HepG2 (cell line): ENCODE data around the gene AKR1B15.

Source experiments
- CBX2 ChIP-seq, 2 experiments: fragments of 200-600 bp in 1 of 2; sonication (generic); formaldehyde crosslinking in 1 of 2; IDR thresholded peaks; 2 replicates each; pipeline versions ENCODE4 v1.7.0 to v1.8.1; 2018 to 2022; ENCODE audit warnings: low read depth in 2 of 2, low read length in 1 of 2, mild to moderate bottlenecking in 1 of 2, missing genetic modification reagents in 1 of 2
- EHMT2 ChIP-seq: fragments of 200-600 bp; sonication (generic); IDR thresholded peaks from 2 replicates; pipeline ENCODE4 v1.7.0; 2017; ENCODE audit warnings: antibody characterized with exemption, low read depth, low read length, borderline replicate concordance
- HMGA1 ChIP-seq: sonication (generic); formaldehyde crosslinking; conservative IDR thresholded peaks from 2 replicates; pipeline ENCODE4 v1.4.0; 2020; ENCODE audit warnings: missing genetic modification reagents
- MEF2D ChIP-seq: sonication (generic); formaldehyde crosslinking; IDR thresholded peaks from 2 replicates; pipeline ENCODE4 v1.5.1; 2020; ENCODE audit warnings: mild to moderate bottlenecking, missing genetic modification reagents
- POLR2A ChIP-seq, 2 experiments: IDR thresholded peaks; 2 replicates each; pipeline ENCODE4 v1.6.1; 2011; ENCODE audit warnings: low read depth in 2 of 2, low read length in 2 of 2, mild to moderate bottlenecking in 1 of 2, moderate library complexity in 1 of 2; ENCODE audit not compliant: insufficient read depth in 1 of 2
- POLR2AphosphoS5 ChIP-seq: IDR thresholded peaks from 2 replicates; pipeline ENCODE4 v1.6.1; 2012; ENCODE audit warnings: low read depth, low read length
- SP1 ChIP-seq, 2 experiments: fragments of 450-650 bp in 1 of 2; sonication (generic) in 1 of 2; formaldehyde crosslinking in 1 of 2; IDR thresholded peaks; 2 replicates each; pipeline versions ENCODE4 v1.4.0 to v1.6.1; 2016 to 2020; ENCODE audit warnings: missing genetic modification reagents in 1 of 2
- ZNF460 ChIP-seq: sonication (generic); formaldehyde crosslinking; IDR thresholded peaks from 2 replicates; pipeline ENCODE4 v1.5.1; 2020; ENCODE audit warnings: missing genetic modification reagents, mild to moderate bottlenecking, borderline replicate concordance
- ZNF639 ChIP-seq: conservative IDR thresholded peaks from 2 replicates; pipeline ENCODE4 v1.6.1; 2018; ENCODE audit warnings: missing genetic modification reagents
- ZNF670 ChIP-seq: sonication (generic); formaldehyde crosslinking; IDR thresholded peaks from 2 replicates; pipeline ENCODE4 v1.8.0; 2022; ENCODE audit warnings: mild to moderate bottlenecking, missing genetic modification reagents, borderline replicate concordance
- TF ChIP-seq, protein P1 (sequence below): sonication (generic); formaldehyde crosslinking; IDR thresholded peaks from 2 replicates; pipeline ENCODE4 v1.8.0; 2022; ENCODE audit warnings: mild to moderate bottlenecking, missing genetic modification reagents; ENCODE audit not compliant: insufficient replicate concordance
- TF ChIP-seq, protein P2 (sequence below): sonication (generic); formaldehyde crosslinking; IDR thresholded peaks from 2 replicates; pipeline ENCODE4 v1.5.1; 2020; ENCODE audit warnings: mild to moderate bottlenecking, missing genetic modification reagents, moderate library complexity
- TF ChIP-seq, protein P3 (sequence below): fragments of 450-650 bp; IDR thresholded peaks from 2 replicates; pipeline ENCODE4 v1.6.1; 2016
- TF ChIP-seq, protein P4 (sequence below): IDR thresholded peaks from 2 replicates; pipeline ENCODE4 v1.6.1; 2016; ENCODE audit warnings: low read depth, missing genetic modification reagents, missing compliant biosample characterization

GRCh38 chr7:134527979-134528371 lies 20.9 kb upstream of the AKR1B15 start:
- TF ChIP-seq HMGA1 (CRISPR knock-in tag) (no peak), MEF2D (CRISPR knock-in tag) (no peak), POLR2A (IDR thresholded peaks at IDR 0.05; ENCODE audit: insufficient read depth in 1 of 2, low read depth in 2 of 2, low read length in 2 of 2) (no peak), CBX2 (IDR thresholded peaks at IDR 0.05; ENCODE audit: low read depth, low read length) (no peak), CBX2 (CRISPR knock-in tag; IDR thresholded peaks at IDR 0.05; ENCODE audit: low read depth) (no peak), ZNF639 (no peak), POLR2AphosphoS5 (no peak), ZNF460 (CRISPR knock-in tag) (no peak), SP1 (IDR thresholded peaks at IDR 0.05) (no peak), SP1 (CRISPR knock-in tag; IDR thresholded peaks at IDR 0.05) (no peak), ZNF670 (CRISPR knock-in tag) (no peak), EHMT2 (no peak)
- TF ChIP-seq, protein P1, sequence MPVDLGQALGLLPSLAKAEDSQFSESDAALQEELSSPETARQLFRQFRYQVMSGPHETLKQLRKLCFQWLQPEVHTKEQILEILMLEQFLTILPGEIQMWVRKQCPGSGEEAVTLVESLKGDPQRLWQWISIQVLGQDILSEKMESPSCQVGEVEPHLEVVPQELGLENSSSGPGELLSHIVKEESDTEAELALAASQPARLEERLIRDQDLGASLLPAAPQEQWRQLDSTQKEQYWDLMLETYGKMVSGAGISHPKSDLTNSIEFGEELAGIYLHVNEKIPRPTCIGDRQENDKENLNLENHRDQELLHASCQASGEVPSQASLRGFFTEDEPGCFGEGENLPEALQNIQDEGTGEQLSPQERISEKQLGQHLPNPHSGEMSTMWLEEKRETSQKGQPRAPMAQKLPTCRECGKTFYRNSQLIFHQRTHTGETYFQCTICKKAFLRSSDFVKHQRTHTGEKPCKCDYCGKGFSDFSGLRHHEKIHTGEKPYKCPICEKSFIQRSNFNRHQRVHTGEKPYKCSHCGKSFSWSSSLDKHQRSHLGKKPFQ (CRISPR knock-in tag) = no peak
- TF ChIP-seq, protein P2, sequence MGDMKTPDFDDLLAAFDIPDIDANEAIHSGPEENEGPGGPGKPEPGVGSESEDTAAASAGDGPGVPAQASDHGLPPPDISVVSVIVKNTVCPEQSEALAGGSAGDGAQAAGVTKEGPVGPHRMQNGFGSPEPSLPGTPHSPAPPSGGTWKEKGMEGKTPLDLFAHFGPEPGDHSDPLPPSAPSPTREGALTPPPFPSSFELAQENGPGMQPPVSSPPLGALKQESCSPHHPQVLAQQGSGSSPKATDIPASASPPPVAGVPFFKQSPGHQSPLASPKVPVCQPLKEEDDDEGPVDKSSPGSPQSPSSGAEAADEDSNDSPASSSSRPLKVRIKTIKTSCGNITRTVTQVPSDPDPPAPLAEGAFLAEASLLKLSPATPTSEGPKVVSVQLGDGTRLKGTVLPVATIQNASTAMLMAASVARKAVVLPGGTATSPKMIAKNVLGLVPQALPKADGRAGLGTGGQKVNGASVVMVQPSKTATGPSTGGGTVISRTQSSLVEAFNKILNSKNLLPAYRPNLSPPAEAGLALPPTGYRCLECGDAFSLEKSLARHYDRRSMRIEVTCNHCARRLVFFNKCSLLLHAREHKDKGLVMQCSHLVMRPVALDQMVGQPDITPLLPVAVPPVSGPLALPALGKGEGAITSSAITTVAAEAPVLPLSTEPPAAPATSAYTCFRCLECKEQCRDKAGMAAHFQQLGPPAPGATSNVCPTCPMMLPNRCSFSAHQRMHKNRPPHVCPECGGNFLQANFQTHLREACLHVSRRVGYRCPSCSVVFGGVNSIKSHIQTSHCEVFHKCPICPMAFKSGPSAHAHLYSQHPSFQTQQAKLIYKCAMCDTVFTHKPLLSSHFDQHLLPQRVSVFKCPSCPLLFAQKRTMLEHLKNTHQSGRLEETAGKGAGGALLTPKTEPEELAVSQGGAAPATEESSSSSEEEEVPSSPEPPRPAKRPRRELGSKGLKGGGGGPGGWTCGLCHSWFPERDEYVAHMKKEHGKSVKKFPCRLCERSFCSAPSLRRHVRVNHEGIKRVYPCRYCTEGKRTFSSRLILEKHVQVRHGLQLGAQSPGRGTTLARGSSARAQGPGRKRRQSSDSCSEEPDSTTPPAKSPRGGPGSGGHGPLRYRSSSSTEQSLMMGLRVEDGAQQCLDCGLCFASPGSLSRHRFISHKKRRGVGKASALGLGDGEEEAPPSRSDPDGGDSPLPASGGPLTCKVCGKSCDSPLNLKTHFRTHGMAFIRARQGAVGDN = no peak
- TF ChIP-seq, protein P3, sequence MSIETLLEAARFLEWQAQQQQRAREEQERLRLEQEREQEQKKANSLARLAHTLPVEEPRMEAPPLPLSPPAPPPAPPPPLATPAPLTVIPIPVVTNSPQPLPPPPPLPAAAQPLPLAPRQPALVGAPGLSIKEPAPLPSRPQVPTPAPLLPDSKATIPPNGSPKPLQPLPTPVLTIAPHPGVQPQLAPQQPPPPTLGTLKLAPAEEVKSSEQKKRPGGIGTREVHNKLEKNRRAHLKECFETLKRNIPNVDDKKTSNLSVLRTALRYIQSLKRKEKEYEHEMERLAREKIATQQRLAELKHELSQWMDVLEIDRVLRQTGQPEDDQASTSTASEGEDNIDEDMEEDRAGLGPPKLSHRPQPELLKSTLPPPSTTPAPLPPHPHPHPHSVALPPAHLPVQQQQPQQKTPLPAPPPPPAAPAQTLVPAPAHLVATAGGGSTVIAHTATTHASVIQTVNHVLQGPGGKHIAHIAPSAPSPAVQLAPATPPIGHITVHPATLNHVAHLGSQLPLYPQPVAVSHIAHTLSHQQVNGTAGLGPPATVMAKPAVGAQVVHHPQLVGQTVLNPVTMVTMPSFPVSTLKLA = no peak
- TF ChIP-seq, protein P4, sequence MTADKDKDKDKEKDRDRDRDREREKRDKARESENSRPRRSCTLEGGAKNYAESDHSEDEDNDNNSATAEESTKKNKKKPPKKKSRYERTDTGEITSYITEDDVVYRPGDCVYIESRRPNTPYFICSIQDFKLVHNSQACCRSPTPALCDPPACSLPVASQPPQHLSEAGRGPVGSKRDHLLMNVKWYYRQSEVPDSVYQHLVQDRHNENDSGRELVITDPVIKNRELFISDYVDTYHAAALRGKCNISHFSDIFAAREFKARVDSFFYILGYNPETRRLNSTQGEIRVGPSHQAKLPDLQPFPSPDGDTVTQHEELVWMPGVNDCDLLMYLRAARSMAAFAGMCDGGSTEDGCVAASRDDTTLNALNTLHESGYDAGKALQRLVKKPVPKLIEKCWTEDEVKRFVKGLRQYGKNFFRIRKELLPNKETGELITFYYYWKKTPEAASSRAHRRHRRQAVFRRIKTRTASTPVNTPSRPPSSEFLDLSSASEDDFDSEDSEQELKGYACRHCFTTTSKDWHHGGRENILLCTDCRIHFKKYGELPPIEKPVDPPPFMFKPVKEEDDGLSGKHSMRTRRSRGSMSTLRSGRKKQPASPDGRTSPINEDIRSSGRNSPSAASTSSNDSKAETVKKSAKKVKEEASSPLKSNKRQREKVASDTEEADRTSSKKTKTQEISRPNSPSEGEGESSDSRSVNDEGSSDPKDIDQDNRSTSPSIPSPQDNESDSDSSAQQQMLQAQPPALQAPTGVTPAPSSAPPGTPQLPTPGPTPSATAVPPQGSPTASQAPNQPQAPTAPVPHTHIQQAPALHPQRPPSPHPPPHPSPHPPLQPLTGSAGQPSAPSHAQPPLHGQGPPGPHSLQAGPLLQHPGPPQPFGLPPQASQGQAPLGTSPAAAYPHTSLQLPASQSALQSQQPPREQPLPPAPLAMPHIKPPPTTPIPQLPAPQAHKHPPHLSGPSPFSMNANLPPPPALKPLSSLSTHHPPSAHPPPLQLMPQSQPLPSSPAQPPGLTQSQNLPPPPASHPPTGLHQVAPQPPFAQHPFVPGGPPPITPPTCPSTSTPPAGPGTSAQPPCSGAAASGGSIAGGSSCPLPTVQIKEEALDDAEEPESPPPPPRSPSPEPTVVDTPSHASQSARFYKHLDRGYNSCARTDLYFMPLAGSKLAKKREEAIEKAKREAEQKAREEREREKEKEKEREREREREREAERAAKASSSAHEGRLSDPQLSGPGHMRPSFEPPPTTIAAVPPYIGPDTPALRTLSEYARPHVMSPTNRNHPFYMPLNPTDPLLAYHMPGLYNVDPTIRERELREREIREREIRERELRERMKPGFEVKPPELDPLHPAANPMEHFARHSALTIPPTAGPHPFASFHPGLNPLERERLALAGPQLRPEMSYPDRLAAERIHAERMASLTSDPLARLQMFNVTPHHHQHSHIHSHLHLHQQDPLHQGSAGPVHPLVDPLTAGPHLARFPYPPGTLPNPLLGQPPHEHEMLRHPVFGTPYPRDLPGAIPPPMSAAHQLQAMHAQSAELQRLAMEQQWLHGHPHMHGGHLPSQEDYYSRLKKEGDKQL (CRISPR knock-in tag) = no peak
